Urothelium cell line (cell line): ENCODE measurements around the gene SUPV3L1.

Experiments used
- DNase-seq: peaks from one replicate; pipeline ENCODE4 v3.0.0; 2011; ENCODE audit warnings: low spot score, mixed read lengths
- FAIRE-seq: peaks from 2 replicates; lab custom pipeline; 2011; peaks lifted over from hg19 to GRCh38; lab: Jason Lieb, UNC

The SUPV3L1 gene

GRCh38 chr10:69253171-69253570 lies 73.1 kb downstream of the SUPV3L1 start:
- DNase-seq (no peak), FAIRE-seq (no peak)

GRCh38 chr10:69254877-69255276 lies 74.8 kb downstream of the SUPV3L1 start:
- FAIRE-seq (no peak), DNase-seq (no peak)
